Subcutaneous preadipocyte (primary cell): Measurements from ENCODE around the gene KANTR. TPM values are rescaled to one million over a fixed set of nuclear protein-coding genes. Genes with fewer than 3 reads are reported as not detected.

ENCODE experiments used
- small RNA-seq: library from RNA; depleted of rRNA; stranded (forward); fragments of <200 nt; gene quantifications from one replicate; pipeline ENCODE3, GENCODE V24; 2012
- total RNA-seq: library from RNA; depleted of rRNA; stranded (reverse); fragments of >200 nt; gene quantifications from 2 replicates; pipeline ENCODE4 v1.2.3, GENCODE V29; 2012

The KANTR gene
- 7.7 and 10.6 TPM in 2 replicates for total RNA-seq

GRCh38 chrX:53093748-53094581 is at the start of gene KANTR:
TSS of gene KANTR (plus strand) at chrX:53094142. CDS start at chrX:53124273, 30,131 bp downstream.

GRCh38 chrX:53048169-53049126 is 45.5 kb upstream of the KANTR start, which contains the start of gene GPR173:
TSS of gene GPR173 (plus strand) at chrX:53048789. CDS start at chrX:53076622, 27,833 bp downstream.

GRCh38 chrX:53081925-53082772 is 11.8 kb upstream of the KANTR start, which contains the start of gene TSPYL2:
TSS of gene TSPYL2 (plus strand) at chrX:53082367. CDS start at chrX:53082499, 132 bp downstream.

Small RNAs within 50 kb of the gene (small RNA-seq; reads per million reads assigned to genes)
- not detected for gene AL139396.1
- not detected for gene AL591212.2

Other genes starting within 250 kb of the KANTR start
- not detected in 2 replicates for gene XAGE3, start 226.1 kb upstream of the KANTR start, total RNA-seq
- 8.4 and 18.0 TPM in 2 replicates for gene FAM156B, start 196.8 kb upstream of the KANTR start, total RNA-seq
- gene FAM156A, start 135.6 kb upstream of the KANTR start, total RNA-seq: 7.0 and 13.9 TPM in 2 replicates
- gene GPR173, start 45.4 kb upstream of the KANTR start, total RNA-seq: 3.1 and 3.3 TPM in 2 replicates
- 3.9 and 5.1 TPM in 2 replicates for gene TSPYL2, start 11.8 kb upstream of the KANTR start, total RNA-seq
- gene KDM5C, start 131.1 kb downstream of the KANTR start, total RNA-seq: 123 and 137 TPM in 2 replicates
- 5.9 and 9.4 TPM in 2 replicates for gene IQSEC2, start 187.4 kb downstream of the KANTR start, total RNA-seq